Loucy (cell line): ENCODE measurements around the gene SND1.

Experiments used
- EZH2phosphoT487 ChIP-seq: fragments of 200-600 bp; IDR thresholded peaks from 2 replicates; pipeline ENCODE4 v1.6.1; 2018; ENCODE audit warnings: antibody characterized with exemption, mild to moderate bottlenecking, moderate library complexity, borderline replicate concordance
- TF ChIP-seq, protein P1 (sequence below): fragments of 200-600 bp; sonication (generic); conservative IDR thresholded peaks from 2 replicates; pipeline ENCODE4 v1.5.1; 2014; ENCODE audit warnings: mild to moderate bottlenecking, antibody characterized with exemption, low read length

DNA sequence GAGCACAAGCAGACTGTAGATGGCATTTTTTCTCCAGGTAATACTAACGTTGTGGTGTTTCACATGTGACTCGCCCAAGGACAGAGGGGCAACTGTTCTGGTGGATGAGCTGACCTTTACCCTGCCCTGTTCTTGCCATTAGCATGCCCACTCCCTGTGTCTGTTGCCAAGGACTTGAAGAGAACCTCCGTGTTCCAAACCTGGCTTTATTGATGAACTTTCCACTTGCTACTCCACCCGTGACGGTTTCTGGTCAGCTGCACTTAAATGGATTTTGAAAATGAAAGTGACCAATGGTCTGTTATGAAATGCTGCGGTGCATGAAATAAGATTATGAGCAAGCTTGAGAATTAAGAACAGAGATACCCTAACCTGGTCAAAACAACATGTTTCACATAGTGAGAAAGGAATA, 348.9 kb downstream of the SND1 start:
- TF ChIP-seq, protein P1, sequence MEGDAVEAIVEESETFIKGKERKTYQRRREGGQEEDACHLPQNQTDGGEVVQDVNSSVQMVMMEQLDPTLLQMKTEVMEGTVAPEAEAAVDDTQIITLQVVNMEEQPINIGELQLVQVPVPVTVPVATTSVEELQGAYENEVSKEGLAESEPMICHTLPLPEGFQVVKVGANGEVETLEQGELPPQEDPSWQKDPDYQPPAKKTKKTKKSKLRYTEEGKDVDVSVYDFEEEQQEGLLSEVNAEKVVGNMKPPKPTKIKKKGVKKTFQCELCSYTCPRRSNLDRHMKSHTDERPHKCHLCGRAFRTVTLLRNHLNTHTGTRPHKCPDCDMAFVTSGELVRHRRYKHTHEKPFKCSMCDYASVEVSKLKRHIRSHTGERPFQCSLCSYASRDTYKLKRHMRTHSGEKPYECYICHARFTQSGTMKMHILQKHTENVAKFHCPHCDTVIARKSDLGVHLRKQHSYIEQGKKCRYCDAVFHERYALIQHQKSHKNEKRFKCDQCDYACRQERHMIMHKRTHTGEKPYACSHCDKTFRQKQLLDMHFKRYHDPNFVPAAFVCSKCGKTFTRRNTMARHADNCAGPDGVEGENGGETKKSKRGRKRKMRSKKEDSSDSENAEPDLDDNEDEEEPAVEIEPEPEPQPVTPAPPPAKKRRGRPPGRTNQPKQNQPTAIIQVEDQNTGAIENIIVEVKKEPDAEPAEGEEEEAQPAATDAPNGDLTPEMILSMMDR = no peak
- no peak for TF ChIP-seq EZH2phosphoT487
